ENCODE measurements around the gene HSP90AB1.
A peak's percentile ranks its signal among the peaks of the same experiment; 100 is the strongest.

DNA sequence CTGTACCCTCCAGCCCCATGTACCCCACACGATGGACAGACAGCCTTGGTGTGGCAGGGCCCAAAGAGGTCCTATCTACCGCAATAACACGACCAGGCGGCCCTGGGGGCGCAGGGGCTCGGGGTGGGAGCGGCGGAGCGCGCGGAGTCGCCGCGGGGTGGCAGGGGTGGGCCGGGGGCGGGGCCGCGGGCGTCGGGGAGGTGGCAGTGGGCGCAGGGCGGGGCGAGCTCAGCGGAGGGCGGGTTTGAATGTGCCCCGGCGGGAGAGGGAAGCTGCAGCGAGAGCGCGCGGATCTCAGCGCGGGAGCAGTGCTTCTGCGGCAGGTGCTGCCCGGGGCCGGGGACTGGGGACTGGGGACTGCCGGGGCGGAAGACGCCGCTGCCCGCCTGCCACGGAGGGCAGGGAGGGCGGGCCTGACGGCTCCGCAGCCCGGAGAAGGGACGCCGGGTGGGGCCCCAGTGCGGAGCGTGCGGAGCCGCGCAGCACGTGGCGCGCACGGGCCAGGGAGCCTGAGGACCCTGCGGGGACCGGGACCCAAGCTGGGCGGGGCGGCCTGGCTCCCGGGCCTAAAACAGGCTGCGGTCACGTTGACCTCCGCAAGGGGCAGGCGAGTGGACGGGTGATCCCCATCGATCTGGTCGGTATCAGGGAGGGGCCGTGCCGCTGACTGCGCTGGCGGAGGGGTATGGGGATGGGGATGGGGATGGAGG is 23.4 kb upstream of the HSP90AB1 start, which contains the start of gene SLC29A1:
- TF ChIP-seq, protein P1, sequence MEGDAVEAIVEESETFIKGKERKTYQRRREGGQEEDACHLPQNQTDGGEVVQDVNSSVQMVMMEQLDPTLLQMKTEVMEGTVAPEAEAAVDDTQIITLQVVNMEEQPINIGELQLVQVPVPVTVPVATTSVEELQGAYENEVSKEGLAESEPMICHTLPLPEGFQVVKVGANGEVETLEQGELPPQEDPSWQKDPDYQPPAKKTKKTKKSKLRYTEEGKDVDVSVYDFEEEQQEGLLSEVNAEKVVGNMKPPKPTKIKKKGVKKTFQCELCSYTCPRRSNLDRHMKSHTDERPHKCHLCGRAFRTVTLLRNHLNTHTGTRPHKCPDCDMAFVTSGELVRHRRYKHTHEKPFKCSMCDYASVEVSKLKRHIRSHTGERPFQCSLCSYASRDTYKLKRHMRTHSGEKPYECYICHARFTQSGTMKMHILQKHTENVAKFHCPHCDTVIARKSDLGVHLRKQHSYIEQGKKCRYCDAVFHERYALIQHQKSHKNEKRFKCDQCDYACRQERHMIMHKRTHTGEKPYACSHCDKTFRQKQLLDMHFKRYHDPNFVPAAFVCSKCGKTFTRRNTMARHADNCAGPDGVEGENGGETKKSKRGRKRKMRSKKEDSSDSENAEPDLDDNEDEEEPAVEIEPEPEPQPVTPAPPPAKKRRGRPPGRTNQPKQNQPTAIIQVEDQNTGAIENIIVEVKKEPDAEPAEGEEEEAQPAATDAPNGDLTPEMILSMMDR (conservative IDR thresholded peaks at IDR 0.05), result no peak; the same call in 1 of the 2 replicates
- TF ChIP-seq ZFX (IDR thresholded peaks at IDR 0.05), result peak; percentile 61; the same call in 1 of the 2 replicates
